K562 (cell line): Measurements from ENCODE around the gene LITAF. TPM values are rescaled to one million over a fixed set of nuclear protein-coding genes. Genes with fewer than 3 reads are reported as not detected.

Experiments
- ATAC-seq: fragments of 200-7000 bp; cut with Tn5 transposase; 3 replicates; pipeline ENCODE4 v1.9.1; 2020; ENCODE audit warnings: moderate library complexity
- BruUV-seq: library from RNA; stranded (reverse); fragments of 400-500 nt; replicated peaks from 2 replicates; lab custom pipeline; 2021; lab: Mats Ljungman, UMichigan
- CTCF ChIA-PET: fragments of 300-600 bp; formaldehyde crosslinking; extraction: SDS; loops from one replicate; lab custom pipeline; 2021; ENCODE audit warnings: low intra/inter-chr PET ratio; lab: Yijun Ruan, JAX
- POLR2A ChIA-PET: fragments of 300-600, 350-650 bp; sonication (Branson Sonifier 250); formaldehyde crosslinking; extraction: SDS; loops from one replicate; lab custom pipeline; 2021; ENCODE audit warnings: antibody characterized with exemption, inconsistent platforms; lab: Yijun Ruan, JAX
- DNase-seq, 4 experiments: peaks; one replicate each; pipeline versions ENCODE4 v3.0.0 to v3.0.0-alpha.2; 2011 to 2018; ENCODE audit warnings: low spot score in 3 of 4, mixed read lengths in 3 of 4; ENCODE audit errors: extremely low read depth in 1 of 4
- FAIRE-seq: peaks from 2 replicates; lab custom pipeline; 2011; peaks lifted over from hg19 to GRCh38; lab: Jason Lieb, UNC
- H2AFZ ChIP-seq: 2 replicates; pipeline ENCODE4 v1.6.0; 2011; ENCODE audit warnings: low read depth, low read length, control low read depth, inconsistent platforms
- H3K27ac ChIP-seq: fragments of 200-600 bp; 3 replicates; pipeline ENCODE4 v1.8.0; 2011; ENCODE audit warnings: low read depth, mild to moderate bottlenecking, control low read depth, inconsistent platforms, low read length, moderate library complexity, mixed read lengths; ENCODE audit errors: extremely low read depth
- H3K27me3 ChIP-seq, 2 experiments: fragments of 300-600 bp in 1 of 2; 2 replicates in 1 of 2; 3 replicates in 1 of 2; pipeline versions ENCODE4 v1.6.0 to v1.8.0; 2011; ENCODE audit warnings: inconsistent platforms in 2 of 2, low read length in 2 of 2, mild to moderate bottlenecking in 1 of 2, mixed read lengths in 1 of 2, moderate library complexity in 1 of 2; ENCODE audit not compliant: control insufficient read depth in 2 of 2, insufficient read depth in 2 of 2
- H3K36me3 ChIP-seq: fragments of 300-600 bp; 3 replicates; pipeline ENCODE4 v1.8.0; 2011; ENCODE audit warnings: mild to moderate bottlenecking, low read length, inconsistent platforms; ENCODE audit not compliant: control insufficient read depth, insufficient read depth
- H3K4me1 ChIP-seq, 2 experiments: fragments of 200-600 bp in 1 of 2; replicated peaks in 1 of 2; 2 replicates in 1 of 2; 3 replicates in 1 of 2; pipeline versions ENCODE4 v1.5.1 to v1.8.0; 2011; ENCODE audit warnings: inconsistent platforms in 2 of 2, low read length in 2 of 2, mild to moderate bottlenecking in 1 of 2, mixed read lengths in 1 of 2, moderate library complexity in 1 of 2; ENCODE audit not compliant: control insufficient read depth in 2 of 2, insufficient read depth in 2 of 2
- H3K4me2 ChIP-seq: 2 replicates; pipeline ENCODE4 v1.6.1; 2011; ENCODE audit warnings: low read length, control low read depth, inconsistent platforms, mixed read lengths; ENCODE audit not compliant: insufficient read depth
- H3K4me3 ChIP-seq: fragments of 200-600 bp; sonication (generic), shearing (Covaris generic); 2 replicates; pipeline ENCODE4 v1.5.1; 2016; ENCODE audit warnings: control low read depth, inconsistent platforms
- H3K79me2 ChIP-seq: fragments of 200-600 bp; 3 replicates; pipeline ENCODE4 v1.8.0; 2011; ENCODE audit warnings: low read length, inconsistent platforms; ENCODE audit not compliant: control insufficient read depth, insufficient read depth
- H3K9ac ChIP-seq, 2 experiments: 2 replicates each; pipeline versions ENCODE4 v1.6.0 to v1.6.1; 2011; ENCODE audit warnings: low read depth in 2 of 2, low read length in 2 of 2, control low read depth in 1 of 2, inconsistent platforms in 1 of 2, mild to moderate bottlenecking in 1 of 2, mixed read lengths in 1 of 2; ENCODE audit not compliant: insufficient read depth in 1 of 2
- H3K9me1 ChIP-seq: one replicate; pipeline ENCODE4 v1.6.0; 2011; ENCODE audit warnings: inconsistent platforms, mild to moderate bottlenecking, low read length, moderate library complexity; ENCODE audit not compliant: control insufficient read depth, insufficient read depth
- H3K9me3 ChIP-seq: replicated peaks from 2 replicates; pipeline ENCODE4 v1.5.1; 2011; ENCODE audit warnings: low read depth, low read length, inconsistent platforms; ENCODE audit not compliant: control insufficient read depth, insufficient read depth
- H4K20me1 ChIP-seq: replicated peaks from 2 replicates; pipeline ENCODE4 v1.6.1; 2011; ENCODE audit warnings: low read length, inconsistent platforms, mixed read lengths; ENCODE audit not compliant: control insufficient read depth, insufficient read depth
- HDAC1 ChIP-seq, 2 experiments: fragments of 450-650 bp; IDR thresholded peaks; 2 replicates each; pipeline ENCODE4 v1.6.1; 2016 to 2017; ENCODE audit warnings: inconsistent platforms in 1 of 2, mild to moderate bottlenecking in 1 of 2, moderate library complexity in 1 of 2
- L3MBTL2 ChIP-seq: fragments of 450-650 bp; IDR thresholded peaks from 2 replicates; pipeline ENCODE4 v1.6.1; 2016; ENCODE audit warnings: mild to moderate bottlenecking, moderate library complexity
- MEF2D ChIP-seq: conservative IDR thresholded peaks from 2 replicates; pipeline ENCODE4 v1.6.1; 2016; ENCODE audit warnings: low read depth, missing genetic modification characterization, missing compliant biosample characterization
- MYNN ChIP-seq, 2 experiments: sonication (generic); formaldehyde crosslinking in 1 of 2; IDR thresholded peaks; 2 replicates each; pipeline versions ENCODE4 v1.5.0 to v1.6.1; 2016 to 2020; ENCODE audit warnings: antibody characterized with exemption in 1 of 2, missing genetic modification reagents in 1 of 2
- SETDB1 ChIP-seq: IDR thresholded peaks from one replicate; pipeline ENCODE4 v1.6.1; 2012; ENCODE audit warnings: low read length, control low read depth, inconsistent platforms
- SMAD2 ChIP-seq: fragments of 150-350 bp; IDR thresholded peaks from 2 replicates; pipeline ENCODE4 v1.6.1; 2014; ENCODE audit warnings: low read depth, mild to moderate bottlenecking, low read length
- SREBF2 ChIP-seq: sonication (generic); formaldehyde crosslinking; IDR thresholded peaks from 2 replicates; pipeline ENCODE4 v1.4.0; 2020; ENCODE audit warnings: mild to moderate bottlenecking, missing genetic modification reagents
- ZBTB12 ChIP-seq: fragments of 250-450 bp; sonication (Bioruptor Pico); IDR thresholded peaks from 2 replicates; pipeline ENCODE4 v1.4.0; 2020
- ZNF175 ChIP-seq: fragments of 200-800 bp; sonication (Bioruptor generic); IDR thresholded peaks from 2 replicates; pipeline ENCODE4 v1.6.1; 2016; ENCODE audit warnings: low read depth, mild to moderate bottlenecking, missing genetic modification characterization, missing compliant biosample characterization
- ZNF3 ChIP-seq: fragments of 250-450 bp; sonication (Bioruptor Pico); IDR thresholded peaks from 2 replicates; pipeline ENCODE4 v1.5.0; 2021; ENCODE audit warnings: mild to moderate bottlenecking, moderate library complexity
- ZNF584 ChIP-seq: fragments of 200-800 bp; sonication (Bioruptor generic); IDR thresholded peaks from 2 replicates; pipeline ENCODE4 v1.6.1; 2016; ENCODE audit warnings: low read depth, mild to moderate bottlenecking, missing genetic modification characterization, missing compliant biosample characterization
- WGBS: fragments of 100-300 bp; shearing (Covaris generic); methylation state at CpG from one replicate; pipeline ENCODE4 v1.1.6; 2016; ENCODE audit warnings: low coverage, mixed read lengths; ENCODE audit not compliant: insufficient coverage; ENCODE audit errors: missing lambda C conversion rate; 5-methylcytosine and 5-hydroxymethylcytosine counted together
- in situ Hi-C: fragments of 300-500 bp; cut with MboI; formaldehyde crosslinking; loops from 4 replicates; pipeline ENCODE4 v1.15.0; 2018; ENCODE audit warnings: inconsistent platforms, mixed read lengths
- intact Hi-C: fragments of 100-400 bp; cut with micrococcal nuclease; formaldehyde crosslinking; loops from 2 replicates; pipeline ENCODE4 v1.14.2; 2022
- polyA plus RNA-seq, 8 experiments: library from polyadenylated mRNA; depleted of rRNA in 4 of 8; stranded (reverse) in 5 of 8; unstranded in 3 of 8; fragments of >200 nt; fragmentation: Nextera tagmentation in 2 of 8; fragmentation: Illumina TruSeq in 1 of 8; extraction: Ambion mirVana in 2 of 8; extraction: Trizol in 1 of 8; gene quantifications; 2 replicates each; pipeline versions ENCODE4 v1.2.1 to v1.2.3, GENCODE V29; 2011 to 2014; ENCODE audit warnings: inconsistent platforms in 1 of 8, missing spikeins in 1 of 8
- total RNA-seq, 7 experiments: library from RNA; depleted of rRNA in 6 of 7; stranded (reverse); fragments of >200 nt in 6 of 7; fragmentation: Illumina TruSeq in 2 of 7; extraction: Trizol in 2 of 7; gene quantifications; 2 replicates each; pipeline versions ENCODE4 v1.2.1 to v1.2.3, GENCODE V29; 2011 to 2021; ENCODE audit warnings: low replicate concordance in 1 of 7
- TF ChIP-seq, protein P1 (sequence below): fragments of 450-650 bp; IDR thresholded peaks from 2 replicates; pipeline ENCODE4 v1.6.1; 2014; ENCODE audit warnings: low read depth, mild to moderate bottlenecking, moderate library complexity, borderline replicate concordance
- TF ChIP-seq, protein P2 (sequence below): fragments of 450-650 bp; formaldehyde crosslinking; IDR thresholded peaks from 2 replicates; pipeline ENCODE4 v1.4.0; 2020; ENCODE audit warnings: mild to moderate bottlenecking, mixed read lengths

Gene LITAF
- total and polyA plus RNA-seq, 9 of the 15 experiments (the other 6 are each of a cell fraction or from before 2014, with no cell fraction given), result 4.1 to 17.8 (median 11.9) TPM

DNA sequence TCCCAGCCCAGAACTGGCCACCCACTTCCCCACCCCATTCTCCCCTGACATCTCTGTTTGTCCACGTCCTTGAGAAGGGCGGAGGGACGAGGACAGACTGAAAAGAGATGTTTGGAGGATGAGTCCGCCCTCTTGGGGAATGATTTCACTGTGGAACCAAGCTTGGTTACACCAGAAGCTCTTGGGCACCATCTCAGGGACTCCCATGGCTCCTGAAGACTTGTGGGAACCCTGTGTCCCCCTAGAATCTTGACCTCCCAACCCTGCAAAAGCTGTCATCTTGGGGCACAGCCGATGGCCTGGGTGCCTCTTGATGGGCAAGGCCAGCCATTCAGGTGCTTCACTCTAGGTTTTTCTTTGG is 25.9 kb upstream of the LITAF start:
- H3K9ac ChIP-seq, result peak overlapping the region in 1 of 2 experiments; percentile 72; a peak in 1 of 4 replicates
- TF ChIP-seq, protein P1, sequence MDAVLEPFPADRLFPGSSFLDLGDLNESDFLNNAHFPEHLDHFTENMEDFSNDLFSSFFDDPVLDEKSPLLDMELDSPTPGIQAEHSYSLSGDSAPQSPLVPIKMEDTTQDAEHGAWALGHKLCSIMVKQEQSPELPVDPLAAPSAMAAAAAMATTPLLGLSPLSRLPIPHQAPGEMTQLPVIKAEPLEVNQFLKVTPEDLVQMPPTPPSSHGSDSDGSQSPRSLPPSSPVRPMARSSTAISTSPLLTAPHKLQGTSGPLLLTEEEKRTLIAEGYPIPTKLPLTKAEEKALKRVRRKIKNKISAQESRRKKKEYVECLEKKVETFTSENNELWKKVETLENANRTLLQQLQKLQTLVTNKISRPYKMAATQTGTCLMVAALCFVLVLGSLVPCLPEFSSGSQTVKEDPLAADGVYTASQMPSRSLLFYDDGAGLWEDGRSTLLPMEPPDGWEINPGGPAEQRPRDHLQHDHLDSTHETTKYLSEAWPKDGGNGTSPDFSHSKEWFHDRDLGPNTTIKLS, result no peak
- TF ChIP-seq ZBTB12 (CRISPR knock-in tag), result 0 out of 2 replicates have a peak, but pooled peaks have one; percentile 4
- TF ChIP-seq SREBF2 (CRISPR knock-in tag), result no peak
- TF ChIP-seq SMAD2, result no peak
- 0 out of 2 replicates have a peak, but pooled peaks have one; percentile 3 for TF ChIP-seq MYNN (IDR thresholded peaks at IDR 0.05)
- TF ChIP-seq MYNN (CRISPR knock-in tag; IDR thresholded peaks at IDR 0.05), result no peak
- TF ChIP-seq, protein P2, sequence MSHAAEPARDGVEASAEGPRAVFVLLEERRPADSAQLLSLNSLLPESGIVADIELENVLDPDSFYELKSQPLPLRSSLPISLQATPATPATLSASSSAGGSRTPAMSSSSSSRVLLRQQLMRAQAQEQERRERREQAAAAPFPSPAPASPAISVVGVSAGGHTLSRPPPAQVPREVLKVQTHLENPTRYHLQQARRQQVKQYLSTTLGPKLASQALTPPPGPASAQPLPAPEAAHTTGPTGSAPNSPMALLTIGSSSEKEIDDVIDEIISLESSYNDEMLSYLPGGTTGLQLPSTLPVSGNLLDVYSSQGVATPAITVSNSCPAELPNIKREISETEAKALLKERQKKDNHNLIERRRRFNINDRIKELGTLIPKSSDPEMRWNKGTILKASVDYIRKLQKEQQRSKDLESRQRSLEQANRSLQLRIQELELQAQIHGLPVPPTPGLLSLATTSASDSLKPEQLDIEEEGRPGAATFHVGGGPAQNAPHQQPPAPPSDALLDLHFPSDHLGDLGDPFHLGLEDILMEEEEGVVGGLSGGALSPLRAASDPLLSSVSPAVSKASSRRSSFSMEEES (CRISPR knock-in tag), result peak; percentile 0; the same call in 1 of the 2 replicates
- 0 out of 2 replicates have a peak, but pooled peaks have one; percentile 21 for TF ChIP-seq MEF2D (tag)
- TF ChIP-seq HDAC1 (IDR thresholded peaks at IDR 0.05), result no peak
- peak; percentile 73; the same call in 1 of the 2 replicates for TF ChIP-seq L3MBTL2
- TF ChIP-seq ZNF584, result peak; percentile 43; the same call in 1 of the 2 replicates
- peak; percentile 17; the same call in 1 of the 2 replicates for TF ChIP-seq ZNF175 (CRISPR knock-in tag)
- 0 out of 2 replicates have a peak, but pooled peaks have one; percentile 10 for TF ChIP-seq ZNF3 (CRISPR knock-in tag)
- TF ChIP-seq SETDB1, result no peak

More for the DNA sequence above, 25.9 kb upstream of the LITAF start:
- no peaks in the 10 kb centered on the region for H3K79me2 ChIP-seq
- no peak overlapping the region for H3K4me2 ChIP-seq
- H3K27ac ChIP-seq, result peak overlapping the region; percentile 45; the same call in 1 of the 3 replicates
- BruUV-seq, result no TSS peak
- no peak for ATAC-seq
- in situ Hi-C loops, result no loop called here
- no peaks in the 10 kb centered on the region; a peak in 1 of 5 replicates for H3K27me3 ChIP-seq
- WGBS, result 32% methylated on average over 5 of the region's 5 CpGs
- peak overlapping the region; percentile 70 for H2AFZ ChIP-seq
- FAIRE-seq, result no peak
- H3K9me3 ChIP-seq, result no peaks in the 10 kb centered on the region
- H3K4me1 ChIP-seq, result peaks cover 30 to 35% of the 10 kb centered on the region in 2 experiments
- intact Hi-C loops, result no loop called here
- no peaks in the 10 kb centered on the region for H4K20me1 ChIP-seq
- POLR2A ChIA-PET, result interaction anchor here (0.6 to 1.1 kb wide), 3 partner anchors 9 to 40 kb away, joined by 3 read pairs; no protein-coding TSS in a partner anchor
- no peak overlapping the region for H3K4me3 ChIP-seq
- CTCF ChIA-PET, result no interaction called here
- no peaks in the 10 kb centered on the region for H3K9me1 ChIP-seq
- DNase-seq, result no peak
- H3K36me3 ChIP-seq, result no peaks in the 10 kb centered on the region
